K562 (cell line): ENCODE measurements around the gene THEMIS. TPM values are rescaled to one million over a fixed set of nuclear protein-coding genes. Genes with fewer than 3 reads are reported as not detected.

ENCODE experiments used
- ATAC-seq: fragments of 200-7000 bp; cut with Tn5 transposase; 3 replicates; pipeline ENCODE4 v1.9.1; 2020; ENCODE audit warnings: moderate library complexity
- BruUV-seq: library from RNA; stranded (reverse); fragments of 400-500 nt; replicated peaks from 2 replicates; lab custom pipeline; 2021; lab: Mats Ljungman, UMichigan
- CTCF ChIA-PET: fragments of 300-600 bp; formaldehyde crosslinking; extraction: SDS; loops from one replicate; lab custom pipeline; 2021; ENCODE audit warnings: low intra/inter-chr PET ratio; lab: Yijun Ruan, JAX
- POLR2A ChIA-PET: fragments of 300-600, 350-650 bp; sonication (Branson Sonifier 250); formaldehyde crosslinking; extraction: SDS; loops from one replicate; lab custom pipeline; 2021; ENCODE audit warnings: antibody characterized with exemption, inconsistent platforms; lab: Yijun Ruan, JAX
- DNase-seq, 4 experiments: peaks; one replicate each; pipeline versions ENCODE4 v3.0.0 to v3.0.0-alpha.2; 2011 to 2018; ENCODE audit warnings: low spot score in 3 of 4, mixed read lengths in 3 of 4; ENCODE audit errors: extremely low read depth in 1 of 4
- FAIRE-seq: peaks from 2 replicates; lab custom pipeline; 2011; peaks lifted over from hg19 to GRCh38; lab: Jason Lieb, UNC
- H2AFZ ChIP-seq: 2 replicates; pipeline ENCODE4 v1.6.0; 2011; ENCODE audit warnings: low read depth, low read length, control low read depth, inconsistent platforms
- H3K27ac ChIP-seq: fragments of 200-600 bp; 3 replicates; pipeline ENCODE4 v1.8.0; 2011; ENCODE audit warnings: low read depth, mild to moderate bottlenecking, control low read depth, inconsistent platforms, low read length, moderate library complexity, mixed read lengths; ENCODE audit errors: extremely low read depth
- H3K27me3 ChIP-seq, 2 experiments: fragments of 300-600 bp in 1 of 2; 2 replicates in 1 of 2; 3 replicates in 1 of 2; pipeline versions ENCODE4 v1.6.0 to v1.8.0; 2011; ENCODE audit warnings: inconsistent platforms in 2 of 2, low read length in 2 of 2, mild to moderate bottlenecking in 1 of 2, mixed read lengths in 1 of 2, moderate library complexity in 1 of 2; ENCODE audit not compliant: control insufficient read depth in 2 of 2, insufficient read depth in 2 of 2
- H3K36me3 ChIP-seq: fragments of 300-600 bp; 3 replicates; pipeline ENCODE4 v1.8.0; 2011; ENCODE audit warnings: mild to moderate bottlenecking, low read length, inconsistent platforms; ENCODE audit not compliant: control insufficient read depth, insufficient read depth
- H3K4me1 ChIP-seq, 2 experiments: fragments of 200-600 bp in 1 of 2; replicated peaks in 1 of 2; 2 replicates in 1 of 2; 3 replicates in 1 of 2; pipeline versions ENCODE4 v1.5.1 to v1.8.0; 2011; ENCODE audit warnings: inconsistent platforms in 2 of 2, low read length in 2 of 2, mild to moderate bottlenecking in 1 of 2, mixed read lengths in 1 of 2, moderate library complexity in 1 of 2; ENCODE audit not compliant: control insufficient read depth in 2 of 2, insufficient read depth in 2 of 2
- H3K4me2 ChIP-seq: 2 replicates; pipeline ENCODE4 v1.6.1; 2011; ENCODE audit warnings: low read length, control low read depth, inconsistent platforms, mixed read lengths; ENCODE audit not compliant: insufficient read depth
- H3K4me3 ChIP-seq: fragments of 200-600 bp; sonication (generic), shearing (Covaris generic); 2 replicates; pipeline ENCODE4 v1.5.1; 2016; ENCODE audit warnings: control low read depth, inconsistent platforms
- H3K79me2 ChIP-seq: fragments of 200-600 bp; 3 replicates; pipeline ENCODE4 v1.8.0; 2011; ENCODE audit warnings: low read length, inconsistent platforms; ENCODE audit not compliant: control insufficient read depth, insufficient read depth
- H3K9ac ChIP-seq, 2 experiments: 2 replicates each; pipeline versions ENCODE4 v1.6.0 to v1.6.1; 2011; ENCODE audit warnings: low read depth in 2 of 2, low read length in 2 of 2, control low read depth in 1 of 2, inconsistent platforms in 1 of 2, mild to moderate bottlenecking in 1 of 2, mixed read lengths in 1 of 2; ENCODE audit not compliant: insufficient read depth in 1 of 2
- H3K9me1 ChIP-seq: one replicate; pipeline ENCODE4 v1.6.0; 2011; ENCODE audit warnings: inconsistent platforms, mild to moderate bottlenecking, low read length, moderate library complexity; ENCODE audit not compliant: control insufficient read depth, insufficient read depth
- H3K9me3 ChIP-seq: replicated peaks from 2 replicates; pipeline ENCODE4 v1.5.1; 2011; ENCODE audit warnings: low read depth, low read length, inconsistent platforms; ENCODE audit not compliant: control insufficient read depth, insufficient read depth
- H4K20me1 ChIP-seq: replicated peaks from 2 replicates; pipeline ENCODE4 v1.6.1; 2011; ENCODE audit warnings: low read length, inconsistent platforms, mixed read lengths; ENCODE audit not compliant: control insufficient read depth, insufficient read depth
- EP400 ChIP-seq: fragments of 450-650 bp; IDR thresholded peaks from 2 replicates; pipeline ENCODE4 v1.6.1; 2017; ENCODE audit warnings: antibody characterized with exemption, mild to moderate bottlenecking, moderate library complexity
- ETS2 ChIP-seq: IDR thresholded peaks from 2 replicates; pipeline ENCODE4 v1.6.1; 2016; ENCODE audit warnings: borderline replicate concordance, missing genetic modification characterization, mild to moderate bottlenecking, moderate library complexity, missing compliant biosample characterization; ENCODE audit not compliant: poor library complexity, severe bottlenecking
- EWSR1 ChIP-seq: fragments of 450-650 bp; IDR thresholded peaks from 2 replicates; pipeline ENCODE4 v1.6.1; 2018; ENCODE audit warnings: borderline replicate concordance, mild to moderate bottlenecking, low read depth, moderate library complexity; ENCODE audit not compliant: partially characterized antibody
- FOSL1 ChIP-seq: fragments of 200-800 bp; sonication (Bioruptor generic); conservative IDR thresholded peaks from 2 replicates; pipeline ENCODE4 v1.6.1; 2016; ENCODE audit warnings: missing genetic modification characterization, missing compliant biosample characterization
- HDGF ChIP-seq: fragments of 450-650 bp; IDR thresholded peaks from 2 replicates; pipeline ENCODE4 v1.6.1; 2016
- ILF3 ChIP-seq: fragments of 450-650 bp; IDR thresholded peaks from 2 replicates; pipeline ENCODE4 v1.6.1; 2018; ENCODE audit warnings: antibody characterized with exemption, mild to moderate bottlenecking, moderate library complexity, borderline replicate concordance
- KDM2B ChIP-seq: fragments of 250-450 bp; sonication (Bioruptor Pico); IDR thresholded peaks from 2 replicates; pipeline ENCODE4 v1.8.0; 2021; ENCODE audit warnings: mild to moderate bottlenecking, moderate library complexity
- KDM4B ChIP-seq, 2 experiments: fragments of 450-650 bp in 1 of 2; sonication (generic) in 1 of 2; IDR thresholded peaks; 2 replicates each; pipeline ENCODE4 v1.6.1; 2016 to 2017; ENCODE audit warnings: borderline replicate concordance in 2 of 2, antibody characterized with exemption in 1 of 2, low read depth in 1 of 2, mild to moderate bottlenecking in 1 of 2
- MECOM ChIP-seq: fragments of 250-450 bp; sonication (Bioruptor Pico); IDR thresholded peaks from 2 replicates; pipeline ENCODE4 v1.8.0; 2022; ENCODE audit warnings: inconsistent platforms
- MXI1 ChIP-seq: IDR thresholded peaks from 2 replicates; pipeline ENCODE4 v1.6.1; 2011; ENCODE audit warnings: low read depth, mild to moderate bottlenecking, improper control_type of control experiment, low read length
- MYNN ChIP-seq, 2 experiments: sonication (generic); formaldehyde crosslinking in 1 of 2; IDR thresholded peaks; 2 replicates each; pipeline versions ENCODE4 v1.5.0 to v1.6.1; 2016 to 2020; ENCODE audit warnings: antibody characterized with exemption in 1 of 2, missing genetic modification reagents in 1 of 2
- RFX7 ChIP-seq: fragments of 250-450 bp; sonication (Bioruptor Pico); IDR thresholded peaks from 2 replicates; pipeline ENCODE4 v1.5.1; 2021; ENCODE audit warnings: mild to moderate bottlenecking
- SPI1 ChIP-seq: IDR thresholded peaks from 2 replicates; pipeline ENCODE4 v1.6.1; 2011; ENCODE audit warnings: low read depth, low read length, control low read depth, borderline replicate concordance
- SRSF7 ChIP-seq: fragments of 200-400 bp; formaldehyde crosslinking; optimal IDR thresholded peaks from 2 replicates; pipeline ENCODE3; 2017; ENCODE audit warnings: mild to moderate bottlenecking, low read depth, low read length
- ZNF274 ChIP-seq: IDR thresholded peaks from 2 replicates; pipeline ENCODE4 v1.6.1; 2011; ENCODE audit warnings: low read depth, mild to moderate bottlenecking, low read length, moderate library complexity, borderline replicate concordance
- ZNF717 ChIP-seq: fragments of 250-450 bp; sonication (Bioruptor Pico); IDR thresholded peaks from 2 replicates; pipeline ENCODE4 v1.5.0; 2021
- ZNF79 ChIP-seq: fragments of 250-450 bp; sonication (Bioruptor Pico); IDR thresholded peaks from 2 replicates; pipeline ENCODE4 v1.4.0; 2020; ENCODE audit warnings: low read depth, mild to moderate bottlenecking, moderate library complexity
- WGBS: fragments of 100-300 bp; shearing (Covaris generic); methylation state at CpG from one replicate; pipeline ENCODE4 v1.1.6; 2016; ENCODE audit warnings: low coverage, mixed read lengths; ENCODE audit not compliant: insufficient coverage; ENCODE audit errors: missing lambda C conversion rate; 5-methylcytosine and 5-hydroxymethylcytosine counted together
- in situ Hi-C: fragments of 300-500 bp; cut with MboI; formaldehyde crosslinking; loops from 4 replicates; pipeline ENCODE4 v1.15.0; 2018; ENCODE audit warnings: inconsistent platforms, mixed read lengths
- intact Hi-C: fragments of 100-400 bp; cut with micrococcal nuclease; formaldehyde crosslinking; loops from 2 replicates; pipeline ENCODE4 v1.14.2; 2022
- polyA plus RNA-seq, 8 experiments: library from polyadenylated mRNA; depleted of rRNA in 4 of 8; stranded (reverse) in 5 of 8; unstranded in 3 of 8; fragments of >200 nt; fragmentation: Nextera tagmentation in 2 of 8; fragmentation: Illumina TruSeq in 1 of 8; extraction: Ambion mirVana in 2 of 8; extraction: Trizol in 1 of 8; gene quantifications; 2 replicates each; pipeline versions ENCODE4 v1.2.1 to v1.2.3, GENCODE V29; 2011 to 2014; ENCODE audit warnings: inconsistent platforms in 1 of 8, missing spikeins in 1 of 8
- total RNA-seq, 7 experiments: library from RNA; depleted of rRNA in 6 of 7; stranded (reverse); fragments of >200 nt in 6 of 7; fragmentation: Illumina TruSeq in 2 of 7; extraction: Trizol in 2 of 7; gene quantifications; 2 replicates each; pipeline versions ENCODE4 v1.2.1 to v1.2.3, GENCODE V29; 2011 to 2021; ENCODE audit warnings: low replicate concordance in 1 of 7
- TF ChIP-seq, protein P1 (sequence below): fragments of 250-450 bp; sonication (Bioruptor Pico); IDR thresholded peaks from 2 replicates; pipeline ENCODE4 v1.8.0; 2021; ENCODE audit warnings: borderline replicate concordance, mild to moderate bottlenecking, moderate library complexity; ENCODE audit not compliant: poor library complexity, severe bottlenecking
- TF ChIP-seq, protein P2 (sequence below): fragments of 250-450 bp; sonication (Bioruptor Pico); IDR thresholded peaks from 2 replicates; pipeline ENCODE4 v1.9.0; 2021; ENCODE audit warnings: mild to moderate bottlenecking

Gene THEMIS
- total and polyA plus RNA-seq, 9 of the 15 experiments (the other 6 are each of a cell fraction or from before 2014, with no cell fraction given), result 0.09 TPM; not detected in 8

DNA sequence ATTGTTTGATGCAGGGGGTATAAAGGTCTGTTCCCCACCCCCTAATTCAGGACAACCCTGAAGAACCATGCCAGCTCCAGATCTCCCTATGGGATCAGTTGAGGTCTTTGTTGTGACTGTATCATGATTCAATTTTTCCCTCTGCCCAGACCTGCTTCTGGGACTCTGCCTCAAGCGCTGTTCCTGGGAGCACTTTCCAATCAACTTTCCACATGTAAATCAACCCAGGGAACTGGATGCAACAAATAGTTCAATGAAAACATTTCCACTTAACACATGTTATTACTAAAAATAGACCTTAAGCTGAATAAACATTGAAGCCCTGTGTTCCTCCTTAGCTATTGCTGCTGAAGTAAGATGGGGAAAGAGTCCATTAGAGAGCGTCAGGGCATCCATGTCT lies 184.4 kb downstream of the THEMIS start:
- no peak for ATAC-seq
- H3K79me2 ChIP-seq, result no peaks in the 10 kb centered on the region
- H3K9me1 ChIP-seq, result no peaks in the 10 kb centered on the region
- WGBS, result 0% methylated on average over 2 of the region's 2 CpGs
- CTCF ChIA-PET, result no interaction called here
- H3K36me3 ChIP-seq, result no peaks in the 10 kb centered on the region
- H3K4me2 ChIP-seq, result no peak overlapping the region
- no peak for DNase-seq
- no TSS peak for BruUV-seq
- no peak for FAIRE-seq
- in situ Hi-C loops, result no loop called here
- no peaks in the 10 kb centered on the region; the same call in 1 of the 2 replicates for H3K9me3 ChIP-seq
- intact Hi-C loops, result no loop called here
- POLR2A ChIA-PET, result no interaction called here
- H4K20me1 ChIP-seq, result no peaks in the 10 kb centered on the region
- no peak overlapping the region for H2AFZ ChIP-seq
- H3K27me3 ChIP-seq, result no peaks in the 10 kb centered on the region
- H3K9ac ChIP-seq, result no peak overlapping the region
- TF ChIP-seq, protein P1, sequence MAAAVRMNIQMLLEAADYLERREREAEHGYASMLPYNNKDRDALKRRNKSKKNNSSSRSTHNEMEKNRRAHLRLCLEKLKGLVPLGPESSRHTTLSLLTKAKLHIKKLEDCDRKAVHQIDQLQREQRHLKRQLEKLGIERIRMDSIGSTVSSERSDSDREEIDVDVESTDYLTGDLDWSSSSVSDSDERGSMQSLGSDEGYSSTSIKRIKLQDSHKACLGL (CRISPR knock-in tag), result no peak
- TF ChIP-seq MXI1 (no peak), ZNF79 (CRISPR knock-in tag) (no peak), MECOM (CRISPR knock-in tag) (no peak), EP400 (no peak), ILF3 (no peak), FOSL1 (tag) (no peak), ZNF274 (no peak), ETS2 (tag) (no peak), HDGF (no peak), KDM4B (IDR thresholded peaks at IDR 0.05; ENCODE audit: borderline replicate concordance in 2 of 2, low read depth in 1 of 2) (no peak), ZNF717 (CRISPR knock-in tag) (no peak), SRSF7 (no peak), KDM2B (CRISPR knock-in tag) (no peak), EWSR1 (no peak), RFX7 (CRISPR knock-in tag) (no peak), SPI1 (no peak), MYNN (IDR thresholded peaks at IDR 0.05) (no peak), MYNN (CRISPR knock-in tag; IDR thresholded peaks at IDR 0.05) (no peak)
- TF ChIP-seq, protein P2, sequence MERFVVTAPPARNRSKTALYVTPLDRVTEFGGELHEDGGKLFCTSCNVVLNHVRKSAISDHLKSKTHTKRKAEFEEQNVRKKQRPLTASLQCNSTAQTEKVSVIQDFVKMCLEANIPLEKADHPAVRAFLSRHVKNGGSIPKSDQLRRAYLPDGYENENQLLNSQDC (CRISPR knock-in tag), result no peak
- no peak overlapping the region for H3K4me3 ChIP-seq
- no peak overlapping the region for H3K27ac ChIP-seq
- no peaks in the 10 kb centered on the region for H3K4me1 ChIP-seq
